GM12878 (cell line): ENCODE measurements around the gene MAP1LC3A. TPM values are rescaled to one million over a fixed set of nuclear protein-coding genes. Genes with fewer than 3 reads are reported as not detected.

ENCODE experiments used
- ATAC-seq: fragments of 200-7000 bp; cut with Tn5 transposase; 3 replicates; pipeline ENCODE4 v1.9.1; 2020; ENCODE audit warnings: mild to moderate bottlenecking, moderate library complexity
- BruUV-seq: library from RNA; stranded (reverse); fragments of 400-500 nt; replicated peaks from 2 replicates; lab custom pipeline; 2021; lab: Mats Ljungman, UMichigan
- CTCF ChIA-PET: fragments of 300-600 bp; sonication (Branson Sonifier 250); formaldehyde crosslinking; extraction: SDS; loops from one replicate; lab custom pipeline; 2021; ENCODE audit warnings: inconsistent platforms; lab: Yijun Ruan, JAX
- POLR2A ChIA-PET: fragments of 350-600 bp; formaldehyde crosslinking; extraction: SDS; loops from one replicate; lab custom pipeline; 2021; ENCODE audit warnings: inconsistent platforms; lab: Charles Lee
- RAD21 ChIA-PET: fragments of 300-600 bp; sonication (Branson Sonifier 250); formaldehyde crosslinking; loops from one replicate; lab custom pipeline; 2023; ENCODE audit warnings: antibody characterized with exemption; ENCODE audit not compliant: unreplicated experiment; lab: Charles Lee
- SMC1A ChIA-PET: fragments of 300-600 bp; sonication (Branson Sonifier 250); formaldehyde crosslinking; loops from one replicate; lab custom pipeline; 2023; ENCODE audit not compliant: unreplicated experiment, uncharacterized antibody; lab: Charles Lee
- DNase-seq: peaks from one replicate; pipeline ENCODE4 v3.0.0-alpha.2; 2011; ENCODE audit warnings: low read depth, low spot score
- FAIRE-seq: peaks from 3 replicates; lab custom pipeline; 2011; peaks lifted over from hg19 to GRCh38; lab: Jason Lieb, UNC
- H2AFZ ChIP-seq: 2 replicates; pipeline ENCODE4 v1.6.0; 2011; ENCODE audit warnings: low read depth, low read length, control low read depth; ENCODE audit not compliant: control insufficient read depth
- H3K27ac ChIP-seq: 2 replicates; pipeline ENCODE4 v1.5.1; 2011; ENCODE audit warnings: control low read depth; ENCODE audit not compliant: control insufficient read depth, insufficient read depth
- H3K27me3 ChIP-seq, 2 experiments: replicated peaks in 1 of 2; 2 replicates each; pipeline versions ENCODE4 v1.6.0 to v1.6.1; 2011; ENCODE audit warnings: low read length in 1 of 2; ENCODE audit not compliant: control insufficient read depth in 2 of 2, insufficient read depth in 2 of 2
- H3K36me3 ChIP-seq, 2 experiments: 2 replicates each; pipeline ENCODE4 v1.5.1; 2011; ENCODE audit warnings: low read length in 1 of 2; ENCODE audit not compliant: control insufficient read depth in 2 of 2, insufficient read depth in 2 of 2
- H3K4me1 ChIP-seq: 2 replicates; pipeline ENCODE4 v1.6.1; 2011; ENCODE audit warnings: mild to moderate bottlenecking, low read length, moderate library complexity, mixed read lengths; ENCODE audit not compliant: control insufficient read depth, insufficient read depth
- H3K4me2 ChIP-seq: 2 replicates; pipeline ENCODE4 v1.6.0; 2011; ENCODE audit warnings: control low read depth; ENCODE audit not compliant: control insufficient read depth, insufficient read depth
- H3K4me3 ChIP-seq: fragments of 200-600 bp; sonication (generic); 2 replicates; pipeline ENCODE4 v1.5.1; 2016
- H3K79me2 ChIP-seq: 2 replicates; pipeline ENCODE4 v1.6.0; 2011; ENCODE audit warnings: low read length; ENCODE audit not compliant: control insufficient read depth, insufficient read depth
- H3K9ac ChIP-seq: 2 replicates; pipeline ENCODE4 v1.8.0; 2011; ENCODE audit warnings: low read length, control low read depth, mixed read lengths; ENCODE audit not compliant: control insufficient read depth, insufficient read depth
- H3K9me3 ChIP-seq: replicated peaks from 3 replicates; pipeline ENCODE4 v1.5.1; 2011; ENCODE audit warnings: mild to moderate bottlenecking, low read length; ENCODE audit not compliant: control insufficient read depth, insufficient read depth
- H4K20me1 ChIP-seq: 2 replicates; pipeline ENCODE4 v1.6.0; 2011; ENCODE audit not compliant: control insufficient read depth, insufficient read depth
- CBX5 ChIP-seq: sonication (generic); IDR thresholded peaks from 2 replicates; pipeline ENCODE4 v1.6.1; 2016; ENCODE audit warnings: low read depth, moderate library complexity, mild to moderate bottlenecking, inconsistent platforms
- HDGF ChIP-seq: fragments of 450-650 bp; IDR thresholded peaks from 2 replicates; pipeline ENCODE4 v1.6.1; 2016; ENCODE audit warnings: antibody characterized with exemption
- KDM1A ChIP-seq: fragments of 200-600 bp; sonication (generic); IDR thresholded peaks from 2 replicates; pipeline ENCODE4 v1.6.1; 2016; ENCODE audit warnings: borderline replicate concordance
- NFYB ChIP-seq: IDR thresholded peaks from 2 replicates; pipeline ENCODE4 v1.6.1; 2011; ENCODE audit warnings: low read depth, mild to moderate bottlenecking, low read length, improper control_type of control experiment, moderate library complexity; ENCODE audit not compliant: insufficient read depth
- SMAD5 ChIP-seq: IDR thresholded peaks from 2 replicates; pipeline ENCODE4 v1.6.1; 2016; ENCODE audit warnings: antibody characterized with exemption, low read depth
- SREBF2 ChIP-seq: IDR thresholded peaks from 2 replicates; pipeline ENCODE4 v1.6.1; 2012; ENCODE audit warnings: mild to moderate bottlenecking, low read length
- WGBS: methylation state at CpG from one replicate; pipeline ENCODE4 v1.1.6; 2016; ENCODE audit warnings: low lambda C conversion rate; ENCODE audit not compliant: insufficient replicate concordance, insufficient coverage; ENCODE audit errors: missing lambda C conversion rate; 5-methylcytosine and 5-hydroxymethylcytosine counted together
- in situ Hi-C: fragments of 300-500 bp; cut with MboI; formaldehyde crosslinking; loops from 9 replicates; pipeline ENCODE4 v1.14.3; 2018; ENCODE audit warnings: mixed read lengths
- intact Hi-C: fragments of 100-400 bp; cut with micrococcal nuclease; formaldehyde crosslinking; loops from one replicate; pipeline ENCODE4 v1.14.2; 2022; ENCODE audit not compliant: unreplicated experiment
- polyA plus RNA-seq, 11 experiments: library from polyadenylated mRNA; depleted of rRNA in 4 of 11; unstranded in 6 of 11; stranded (reverse) in 5 of 11; fragments of >200 nt; fragmentation: Nextera tagmentation in 4 of 11; fragmentation: Illumina TruSeq in 1 of 11; extraction: Ambion mirVana in 4 of 11; extraction: Trizol in 1 of 11; gene quantifications; 1 replicate in 1 of 11; 2 replicates in 10 of 11; pipeline versions ENCODE4 v1.2.1 to v1.2.3, GENCODE V29; 2011 to 2016; ENCODE audit warnings: inconsistent platforms in 2 of 11, missing spikeins in 2 of 11, low read depth in 1 of 11
- total RNA-seq, 4 experiments: library from RNA; depleted of rRNA in 3 of 4; stranded (reverse); fragments of >200 nt in 3 of 4; fragmentation: Illumina TruSeq in 1 of 4; extraction: Trizol in 1 of 4; gene quantifications; 2 replicates each; pipeline versions ENCODE4 v1.2.1 to v1.2.3, GENCODE V29; 2013 to 2021
- TF ChIP-seq, protein P1 (sequence below): IDR thresholded peaks from 2 replicates; pipeline ENCODE4 v1.6.1; 2012; ENCODE audit warnings: low read length, inconsistent platforms

The MAP1LC3A gene
- total and polyA plus RNA-seq, 10 of the 15 experiments (the other 5 are each of a cell fraction or from before 2014, with no cell fraction given): 0.27 to 1.2 (median 0.39) TPM; not detected in 4

DNA sequence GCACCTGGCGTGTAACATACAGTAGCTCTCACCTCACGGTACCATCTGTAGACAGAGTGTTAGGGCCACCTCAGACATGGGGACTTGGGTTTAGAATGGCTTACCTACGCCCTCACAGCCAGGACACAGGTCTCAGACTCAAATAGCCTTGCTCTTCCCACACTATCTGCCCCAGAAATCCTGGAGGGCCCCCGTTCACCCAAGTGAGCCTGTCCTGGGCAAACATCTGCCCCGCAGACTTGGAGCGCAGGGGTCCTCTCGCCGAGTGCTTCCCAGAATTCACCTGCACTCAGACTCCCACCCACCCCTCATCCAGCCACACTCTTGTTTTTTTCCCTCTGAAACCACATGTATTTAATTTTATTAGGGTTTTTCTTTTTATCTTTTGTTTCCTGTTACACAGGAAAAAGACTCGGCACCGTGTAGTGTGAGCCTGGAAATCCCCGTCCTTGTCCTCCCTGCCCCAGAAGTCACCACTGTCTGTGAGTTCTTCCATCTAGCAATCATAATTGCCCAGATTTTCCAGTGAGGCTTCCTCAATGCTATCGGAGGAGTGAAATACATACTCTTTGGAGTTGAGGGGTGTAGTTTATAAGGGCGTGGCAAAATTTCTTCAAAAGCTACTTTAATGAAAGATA, 17.1 kb upstream of the MAP1LC3A start:
- RAD21 ChIA-PET: interaction anchor here (2.2 to 5.7 kb wide), 2 partner anchors 167 to 229 kb away, joined by 9 to 21 read pairs; no protein-coding TSS in a partner anchor
- FAIRE-seq (no peak), ATAC-seq (peak; percentile 50; the same call in 2 of the 3 replicates), DNase-seq (no peak)
- Histone ChIP-seq H3K4me2 (no peak overlapping the region), H3K4me1 (peaks cover 4% of the 10 kb centered on the region; the same call in 1 of the 2 replicates), H3K27ac (peak overlapping the region; percentile 46), H3K27me3 (no peaks in the 10 kb centered on the region), H2AFZ (no peak overlapping the region), H3K36me3 (peaks cover 9 to 14% of the 10 kb centered on the region in 2 experiments; a peak in 3 of 4 replicates), H3K9ac (no peak overlapping the region), H3K4me3 (no peak overlapping the region), H4K20me1 (no peaks in the 10 kb centered on the region), H3K9me3 (no peaks in the 10 kb centered on the region)
- no TSS peak for BruUV-seq
- intact Hi-C loops: no loop called here
- WGBS: 60% methylated on average over 13 of the region's 13 CpGs
- POLR2A ChIA-PET: no interaction called here
- in situ Hi-C loops: no loop called here
- CTCF ChIA-PET: interaction anchor here (0.6 to 5.7 kb wide), 6 partner anchors 19 to 229 kb away, joined by 3 to 93 read pairs (median 14); no protein-coding TSS in a partner anchor
- TF ChIP-seq SMAD5: no peak
- TF ChIP-seq CBX5: no peak
- no peak for TF ChIP-seq KDM1A
- TF ChIP-seq SREBF2: no peak
- TF ChIP-seq, protein P1, sequence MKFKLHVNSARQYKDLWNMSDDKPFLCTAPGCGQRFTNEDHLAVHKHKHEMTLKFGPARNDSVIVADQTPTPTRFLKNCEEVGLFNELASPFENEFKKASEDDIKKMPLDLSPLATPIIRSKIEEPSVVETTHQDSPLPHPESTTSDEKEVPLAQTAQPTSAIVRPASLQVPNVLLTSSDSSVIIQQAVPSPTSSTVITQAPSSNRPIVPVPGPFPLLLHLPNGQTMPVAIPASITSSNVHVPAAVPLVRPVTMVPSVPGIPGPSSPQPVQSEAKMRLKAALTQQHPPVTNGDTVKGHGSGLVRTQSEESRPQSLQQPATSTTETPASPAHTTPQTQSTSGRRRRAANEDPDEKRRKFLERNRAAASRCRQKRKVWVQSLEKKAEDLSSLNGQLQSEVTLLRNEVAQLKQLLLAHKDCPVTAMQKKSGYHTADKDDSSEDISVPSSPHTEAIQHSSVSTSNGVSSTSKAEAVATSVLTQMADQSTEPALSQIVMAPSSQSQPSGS: no peak
- no peak for TF ChIP-seq NFYB
- no peak for TF ChIP-seq HDGF
- TF ChIP-seq, all 136 proteins: peak for 0
- SMC1A ChIA-PET: interaction anchor here (1.0 to 5.7 kb wide), 5 partner anchors 10 to 239 kb away, joined by 3 to 50 read pairs (median 6); partner anchors contain the start of gene TP53INP2
- H3K79me2 ChIP-seq: no peaks in the 10 kb centered on the region
